Measurements from ENCODE around the gene HSD17B2.

HSD17B2 gene

GRCh38 chr16:81996664-81997509 lies 38.2 kb upstream of the HSD17B2 start:
- no peak overlapping the region for H3K4me3 ChIP-seq (ENCODE audit: low read depth, low read length)
- TF ChIP-seq CTCF (IDR thresholded peaks at IDR 0.05; ENCODE audit: low read depth, low read length), result peak; percentile 15
- in situ Hi-C loops (cut with HindIII; ENCODE audit: low sequenced_read_pairs), result no loop called here
- DNase-seq (ENCODE audit: low read depth, low spot score), result peak; percentile 56

GRCh38 chr16:81997738-81998137 lies 37.3 kb upstream of the HSD17B2 start:
- H3K4me3 ChIP-seq (ENCODE audit: low read depth, low read length), result no peak overlapping the region
- in situ Hi-C loops (cut with HindIII; ENCODE audit: low sequenced_read_pairs), result no loop called here
- no peak for TF ChIP-seq CTCF (IDR thresholded peaks at IDR 0.05; ENCODE audit: low read depth, low read length)
- peak; percentile 84 for DNase-seq (ENCODE audit: low read depth, low spot score)

GRCh38 chr16:82002831-82003230 lies 32.2 kb upstream of the HSD17B2 start:
- no peak for DNase-seq (ENCODE audit: low read depth, low spot score)
- in situ Hi-C loops (cut with HindIII; ENCODE audit: low sequenced_read_pairs), result no loop called here
- TF ChIP-seq CTCF (IDR thresholded peaks at IDR 0.05; ENCODE audit: low read depth, low read length), result no peak
- H3K4me3 ChIP-seq (ENCODE audit: low read depth, low read length), result no peak overlapping the region

GRCh38 chr16:82004601-82005000 lies 30.5 kb upstream of the HSD17B2 start:
- no peak for DNase-seq (ENCODE audit: low read depth, low spot score)
- no peak for TF ChIP-seq CTCF (IDR thresholded peaks at IDR 0.05; ENCODE audit: low read depth, low read length)
- no peak overlapping the region for H3K4me3 ChIP-seq (ENCODE audit: low read depth, low read length)
- in situ Hi-C loops (cut with HindIII; ENCODE audit: low sequenced_read_pairs), result no loop called here

- H3K4me3 ChIP-seq (ENCODE audit: low read depth, low read length), result no peak overlapping the region
- DNase-seq (ENCODE audit: low read depth, low spot score), result no peak
- TF ChIP-seq CTCF (IDR thresholded peaks at IDR 0.05; ENCODE audit: low read depth, low read length), result no peak
- in situ Hi-C loops (cut with HindIII; ENCODE audit: low sequenced_read_pairs), result no loop called here
Observed at GRCh38 chr16:82005027-82005830, 29.8 kb upstream of the HSD17B2 start.

- no peak for TF ChIP-seq CTCF (IDR thresholded peaks at IDR 0.05; ENCODE audit: low read depth, low read length)
- DNase-seq (ENCODE audit: low read depth, low spot score), result no peak
- H3K4me3 ChIP-seq (ENCODE audit: low read depth, low read length), result no peak overlapping the region
- in situ Hi-C loops (cut with HindIII; ENCODE audit: low sequenced_read_pairs), result no loop called here
Observed at GRCh38 chr16:82006036-82006435, 29.0 kb upstream of the HSD17B2 start.
